Smooth muscle cell (in vitro differentiated cells): ENCODE results near the gene CCDC195. TPM values are rescaled to one million over a fixed set of nuclear protein-coding genes. Genes with fewer than 3 reads are reported as not detected.
A peak's percentile ranks its signal among the peaks of the same experiment; 100 is the strongest.

Experiments
- DNase-seq: peaks from one replicate; lab custom pipeline; 2025; ENCODE audit not compliant: unreplicated experiment; lab: John Stamatoyannopoulos, UW
- H2AFZ ChIP-seq: fragments of 200-600 bp; sonication (generic); 2 replicates; pipeline ENCODE4 v1.6.0; 2016; ENCODE audit warnings: antibody characterized with exemption, low read depth, mild to moderate bottlenecking
- H3F3A ChIP-seq: fragments of 200-600 bp; sonication (generic); 2 replicates; pipeline ENCODE4 v1.6.0; 2017; ENCODE audit warnings: antibody characterized with exemption, low read depth
- H3K27ac ChIP-seq: fragments of 200-600 bp; sonication (generic); 2 replicates; pipeline ENCODE4 v1.5.1; 2016; ENCODE audit warnings: low read depth, mild to moderate bottlenecking
- H3K27me3 ChIP-seq: fragments of 200-600 bp; sonication (generic); 2 replicates; pipeline ENCODE4 v1.6.1; 2016; ENCODE audit warnings: low read depth, mild to moderate bottlenecking
- H3K36me3 ChIP-seq: fragments of 200-600 bp; sonication (generic); 2 replicates; pipeline ENCODE4 v1.5.1; 2016; ENCODE audit warnings: low read depth
- H3K4me1 ChIP-seq: fragments of 200-600 bp; sonication (generic); 2 replicates; pipeline ENCODE4 v1.5.1; 2016; ENCODE audit warnings: low read depth
- H3K4me2 ChIP-seq: fragments of 200-600 bp; sonication (generic); 2 replicates; pipeline ENCODE4 v1.6.0; 2016; ENCODE audit warnings: mild to moderate bottlenecking
- H3K4me3 ChIP-seq: fragments of 200-600 bp; sonication (generic); 2 replicates; pipeline ENCODE4 v1.5.1; 2016; ENCODE audit warnings: mild to moderate bottlenecking
- H3K79me2 ChIP-seq: fragments of 200-600 bp; sonication (generic); 2 replicates; pipeline ENCODE4 v1.6.0; 2016; ENCODE audit warnings: low read depth, mild to moderate bottlenecking
- H3K9ac ChIP-seq: fragments of 200-600 bp; sonication (generic); 2 replicates; pipeline ENCODE4 v1.6.0; 2016; ENCODE audit warnings: low read depth
- H3K9me3 ChIP-seq: fragments of 200-600 bp; sonication (generic); replicated peaks from 2 replicates; pipeline ENCODE4 v1.5.1; 2016; ENCODE audit warnings: low read depth
- H4K20me1 ChIP-seq: fragments of 200-600 bp; sonication (generic); 2 replicates; pipeline ENCODE4 v1.6.0; 2016; ENCODE audit warnings: low read depth
- CTCF ChIP-seq: fragments of 200-600 bp; sonication (generic); IDR thresholded peaks from 2 replicates; pipeline ENCODE4 v1.5.1; 2017; ENCODE audit warnings: borderline replicate concordance, mild to moderate bottlenecking, antibody characterized with exemption; ENCODE audit not compliant: insufficient read depth, poor library complexity, severe bottlenecking
- WGBS: methylation state at CpG from one replicate; pipeline ENCODE4 v1.1.7; 2016; ENCODE audit warnings: low lambda C conversion rate; 5-methylcytosine and 5-hydroxymethylcytosine counted together
- polyA plus RNA-seq: library from polyadenylated mRNA; unstranded; fragments of >200 nt; fragmentation: Nextera tagmentation; extraction: Ambion mirVana; gene quantifications from 2 replicates; pipeline ENCODE4 v1.2.1, GENCODE V29; 2016
- total RNA-seq: library from RNA; depleted of rRNA; stranded (reverse); fragments of >200 nt; gene quantifications from 2 replicates; pipeline ENCODE4 v1.2.3, GENCODE V29; 2014

CCDC195 gene
- total and polyA plus RNA-seq, 2 experiments from 2014 or later, result not detected

- Histone ChIP-seq H3K79me2 (no peaks in the 10 kb centered on the region), H3K9me3 (no peaks in the 10 kb centered on the region), H3K27ac (no peak overlapping the region), H3K4me2 (no peak overlapping the region), H3K36me3 (no peaks in the 10 kb centered on the region), H3K4me3 (no peak overlapping the region), H3K27me3 (no peaks in the 10 kb centered on the region), H3K9ac (no peak overlapping the region), H4K20me1 (no peaks in the 10 kb centered on the region), H3K4me1 (no peaks in the 10 kb centered on the region), H2AFZ (no peak overlapping the region), H3F3A (no peaks in the 10 kb centered on the region)
- no peak for TF ChIP-seq CTCF
- WGBS, result 93% methylated on average over 1 of the region's 1 CpG
- DNase-seq, result no peak
Observed at GRCh38 chr2:224729435-224729834, 13.3 kb upstream of the CCDC195 start.

DNA sequence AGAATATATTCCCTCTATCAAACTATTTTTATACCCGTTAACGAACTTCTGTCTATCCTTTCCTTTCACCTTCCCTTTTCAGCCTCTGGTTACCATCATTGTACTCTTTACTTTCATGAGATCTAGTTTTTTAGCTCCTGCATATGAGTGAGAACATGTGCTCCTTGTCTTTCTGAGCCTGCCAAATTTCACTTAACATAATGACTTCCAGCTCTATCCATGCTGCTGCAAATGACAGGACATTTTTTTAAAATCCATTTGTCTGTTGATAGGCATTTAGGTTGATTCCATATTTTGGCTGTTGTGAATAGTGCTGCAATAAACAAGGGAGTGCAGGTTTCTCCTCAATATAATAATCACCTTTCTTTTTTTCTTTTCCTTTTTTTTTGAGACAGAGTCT is 8.2 kb upstream of the CCDC195 start:
- Histone ChIP-seq H3K27me3 (no peaks in the 10 kb centered on the region), H3F3A (no peaks in the 10 kb centered on the region), H3K4me2 (no peak overlapping the region), H3K9me3 (no peaks in the 10 kb centered on the region), H3K9ac (no peak overlapping the region), H3K4me1 (no peaks in the 10 kb centered on the region), H3K4me3 (no peak overlapping the region), H3K79me2 (no peaks in the 10 kb centered on the region), H3K36me3 (no peaks in the 10 kb centered on the region), H2AFZ (no peak overlapping the region), H4K20me1 (no peaks in the 10 kb centered on the region), H3K27ac (no peak overlapping the region)
- TF ChIP-seq CTCF, result no peak
- 100% methylated on average over 2 of the region's 2 CpGs for WGBS
- DNase-seq, result no peak

DNA sequence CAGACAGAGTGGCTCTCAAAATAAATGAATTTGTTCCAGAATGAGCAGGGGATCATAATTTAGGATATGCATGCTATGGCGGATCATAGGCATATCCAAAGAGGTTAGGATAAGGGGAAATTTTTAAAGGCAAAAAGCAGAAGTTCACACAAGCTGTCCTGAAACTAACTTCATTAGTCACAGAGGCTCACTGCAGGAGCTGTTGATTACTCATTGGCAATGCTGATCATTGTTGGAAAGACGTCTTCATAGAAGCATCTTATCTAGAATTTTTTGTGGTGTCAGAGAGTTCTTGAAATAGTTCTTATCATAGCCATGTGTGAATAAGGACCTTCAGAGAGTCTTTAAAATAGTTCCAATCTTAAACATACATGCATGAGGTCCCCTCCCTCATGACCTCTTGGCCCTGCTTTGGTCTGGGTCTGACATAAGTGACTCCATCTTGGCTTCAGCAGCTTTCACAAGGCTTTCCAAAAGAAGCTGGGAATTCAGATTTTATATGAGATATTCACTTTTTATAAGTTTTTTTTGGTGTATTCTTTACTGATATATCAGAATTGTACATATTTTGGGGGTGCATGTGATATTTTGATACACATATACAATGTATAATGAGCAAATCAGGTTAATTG is 7.5 kb upstream of the CCDC195 start:
- Histone ChIP-seq H2AFZ (no peak overlapping the region), H4K20me1 (no peaks in the 10 kb centered on the region), H3K4me3 (no peak overlapping the region), H3K4me1 (no peaks in the 10 kb centered on the region), H3K9me3 (no peaks in the 10 kb centered on the region), H3K36me3 (no peaks in the 10 kb centered on the region), H3F3A (no peaks in the 10 kb centered on the region), H3K79me2 (no peaks in the 10 kb centered on the region), H3K27ac (peak overlapping the region; percentile 73), H3K4me2 (no peak overlapping the region), H3K27me3 (no peaks in the 10 kb centered on the region), H3K9ac (no peak overlapping the region)
- DNase-seq, result no peak
- no peak for TF ChIP-seq CTCF
- 59% methylated on average over 2 of the region's 2 CpGs for WGBS

DNA sequence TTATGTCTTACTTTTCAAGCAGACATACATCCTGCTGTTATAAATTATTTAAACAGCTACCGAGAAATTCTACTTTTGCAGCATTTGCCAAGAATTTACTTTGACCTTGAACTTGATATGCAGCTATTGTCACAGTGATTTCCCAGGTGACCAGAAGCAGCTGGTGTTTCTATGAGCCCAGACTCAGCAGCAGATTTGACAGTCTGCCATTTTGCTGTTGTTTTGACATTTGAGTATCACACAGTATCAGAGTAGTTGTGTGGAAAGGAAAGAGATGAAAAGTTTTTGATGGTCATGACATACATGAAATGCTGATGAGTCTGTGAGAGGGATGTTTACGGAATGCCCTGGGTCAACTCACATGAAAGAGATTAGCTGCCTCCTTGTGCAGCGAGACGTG is 6.6 kb upstream of the CCDC195 start:
- 81% methylated on average over 4 of the region's 4 CpGs for WGBS
- Histone ChIP-seq H2AFZ (no peak overlapping the region), H3F3A (no peaks in the 10 kb centered on the region), H3K27me3 (no peaks in the 10 kb centered on the region), H3K27ac (peak overlapping the region; percentile 73), H3K4me3 (no peak overlapping the region), H4K20me1 (no peaks in the 10 kb centered on the region), H3K4me1 (no peaks in the 10 kb centered on the region), H3K9ac (peak overlapping the region; percentile 34), H3K79me2 (no peaks in the 10 kb centered on the region), H3K9me3 (no peaks in the 10 kb centered on the region), H3K36me3 (no peaks in the 10 kb centered on the region), H3K4me2 (peak overlapping the region; percentile 20)
- DNase-seq, result no peak
- no peak for TF ChIP-seq CTCF
